PC-9 (cell line): ENCODE measurements around the gene IVNS1ABP.

Experiments used
- CTCF ChIP-seq: fragments of 200-600 bp; sonication (generic); conservative IDR thresholded peaks from 2 replicates; pipeline ENCODE4 v1.6.1; 2017; ENCODE audit warnings: mixed run types, antibody characterized with exemption, mild to moderate bottlenecking, moderate library complexity
- EZH2 ChIP-seq: fragments of 200-600 bp; sonication (generic); IDR thresholded peaks from 2 replicates; pipeline ENCODE4 v1.8.0; 2017; ENCODE audit warnings: antibody characterized with exemption, low read depth

GRCh38 chr1:185345913-185346720 is 29.1 kb upstream of the IVNS1ABP start:
- TF ChIP-seq CTCF (no peak), EZH2 (no peak)
